Gastrocnemius medialis (tissue), 4 donors: ENCODE measurements around the gene ZNF699.

Source experiments
- CTCF ChIP-seq, 5 experiments: fragments of 450-650 bp in 3 of 5; fragments of 200-600 bp in 2 of 5; sonication (generic) in 2 of 5; IDR thresholded peaks in 4 of 5; conservative IDR thresholded peaks in 1 of 5; 1 replicate in 4 of 5; 2 replicates in 1 of 5; pipeline ENCODE4 v1.5.1; 2016 to 2019; ENCODE audit warnings: antibody characterized with exemption in 5 of 5, mild to moderate bottlenecking in 3 of 5, moderate library complexity in 3 of 5
- POLR2A ChIP-seq, 2 donors: fragments of 450-650 bp; IDR thresholded peaks; one replicate each; pipeline ENCODE4 v1.6.1; 2017; ENCODE audit warnings: antibody characterized with exemption in 2 of 2, mild to moderate bottlenecking in 2 of 2, moderate library complexity in 2 of 2

GRCh38 chr19:9324584-9324962 lies 14.9 kb upstream of the ZNF699 start:
- TF ChIP-seq CTCF (IDR thresholded peaks at IDR 0.05 in 4 of 5, conservative IDR thresholded peaks at IDR 0.05 in 1 of 5) (no peak), POLR2A (IDR thresholded peaks at IDR 0.05) (no peak)
